ENCODE measurements around the gene S100A4.
A peak's percentile ranks its signal among the peaks of the same experiment; 100 is the strongest.
"Not testable (repeated sequence)": the region's sequence is repeated elsewhere in the genome, so short reads cannot be mapped to it uniquely, and the experiment has no call there.

S100A4 gene

DNA sequence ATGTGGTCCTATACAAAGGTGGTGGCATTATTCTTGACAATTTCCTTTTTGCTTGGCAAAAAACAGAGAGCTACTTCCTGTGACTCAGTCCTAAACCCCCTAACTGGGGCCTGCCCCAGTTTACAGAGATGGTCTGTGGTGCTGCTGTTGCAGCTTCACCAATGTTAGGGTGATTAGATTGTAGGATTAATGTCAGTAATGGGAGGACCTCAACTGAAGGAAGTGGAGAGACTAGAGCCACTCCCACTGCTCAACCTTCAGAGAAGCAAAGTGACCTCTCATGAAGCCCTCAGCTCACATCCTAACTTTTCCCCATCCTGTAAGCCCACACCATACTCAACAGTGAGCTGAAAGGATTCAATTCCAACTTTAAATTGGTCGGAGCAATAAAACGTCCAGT, 13.4 kb downstream of the S100A4 start:
- DNase-seq, result no peak

DNA sequence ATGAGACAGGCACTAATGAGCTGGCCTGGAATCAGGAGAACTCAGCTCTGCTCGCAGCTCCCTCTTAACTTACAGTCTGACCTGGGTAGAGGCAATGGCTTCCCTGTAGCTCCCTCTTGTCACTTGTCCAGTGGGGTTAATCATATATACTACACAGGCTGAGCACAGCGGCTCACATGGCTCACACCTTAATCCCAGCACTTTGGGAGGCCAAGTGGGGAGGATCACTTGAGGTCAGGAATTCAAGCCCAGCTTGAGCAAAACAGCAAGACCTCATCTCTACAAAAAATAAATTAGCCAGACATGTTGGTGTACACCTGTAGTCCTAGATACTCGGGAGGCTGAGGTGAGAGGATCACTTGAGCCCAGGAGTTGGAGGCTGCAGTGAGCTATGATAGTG, 14.0 kb downstream of the S100A4 start:
- no peak for DNase-seq

DNA sequence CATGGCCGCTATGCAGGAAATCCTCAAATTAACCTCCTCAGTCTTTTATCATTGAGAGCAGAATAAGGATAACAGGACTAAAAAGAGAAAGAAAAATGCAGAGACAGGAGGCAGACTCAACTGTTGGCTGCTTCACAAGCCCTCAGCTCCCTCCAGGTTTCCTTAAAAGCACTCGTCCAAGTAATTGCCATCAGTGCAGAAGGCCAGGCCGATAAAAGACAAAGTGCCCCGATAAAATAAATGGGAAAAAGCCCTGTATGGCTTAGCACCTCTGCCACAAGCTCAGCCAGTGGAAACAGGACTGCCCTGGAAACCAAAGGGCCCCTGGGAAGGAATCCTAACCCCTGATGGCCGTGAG, 17.9 kb downstream of the S100A4 start:
- no peak for DNase-seq

DNA sequence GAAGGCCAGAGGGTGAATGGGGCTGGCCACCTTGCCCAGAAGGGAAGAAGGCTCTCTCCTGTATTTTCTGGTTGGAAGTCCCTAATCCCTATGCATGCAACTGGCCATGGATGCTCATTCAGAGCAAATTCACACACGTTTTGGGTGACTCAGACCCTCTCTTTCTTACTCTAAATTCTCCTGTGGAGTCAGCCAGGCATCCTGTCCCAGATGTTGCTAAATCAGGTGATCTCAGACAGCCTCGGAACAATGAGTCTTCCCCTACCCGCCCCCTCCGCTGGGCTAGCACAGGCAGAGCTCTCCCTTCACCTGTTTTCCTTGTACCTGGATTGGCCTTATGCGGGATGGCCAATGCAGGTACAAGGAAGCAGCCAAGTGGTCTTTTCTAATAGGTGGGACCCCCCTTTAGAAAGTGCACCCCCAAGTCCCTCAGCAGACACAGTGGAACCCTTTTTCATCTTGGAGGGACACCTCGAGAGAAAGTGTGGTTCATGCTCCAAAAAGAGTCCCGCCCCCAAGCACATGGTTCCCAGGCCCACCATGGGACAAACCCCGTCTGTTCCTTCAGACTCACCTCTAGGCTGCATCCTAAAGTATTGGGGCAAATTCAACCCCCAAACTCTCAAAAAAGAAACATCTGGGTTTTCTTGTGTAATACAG, 18.5 kb downstream of the S100A4 start:
- no peak for DNase-seq

DNA sequence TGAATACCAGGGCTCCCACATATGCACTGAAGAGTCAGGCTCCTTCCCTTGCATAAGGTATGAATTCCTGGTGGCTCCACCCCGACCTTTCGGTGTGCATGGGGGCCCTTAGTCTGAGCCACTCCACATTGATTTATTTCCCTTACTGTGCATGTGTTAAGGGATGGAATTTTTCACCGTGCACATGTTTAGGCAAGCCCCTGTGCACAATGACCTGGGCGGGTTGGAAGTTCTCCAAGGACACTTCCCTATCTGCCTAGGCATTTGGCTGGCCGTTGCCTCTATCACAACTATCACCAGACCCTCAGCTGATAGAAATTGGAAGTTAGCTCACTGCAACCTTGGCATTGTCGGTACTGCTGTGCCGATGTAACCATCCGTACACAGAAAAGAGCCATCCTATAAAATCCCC, 19.5 kb downstream of the S100A4 start:
- DNase-seq, result no peak

DNA sequence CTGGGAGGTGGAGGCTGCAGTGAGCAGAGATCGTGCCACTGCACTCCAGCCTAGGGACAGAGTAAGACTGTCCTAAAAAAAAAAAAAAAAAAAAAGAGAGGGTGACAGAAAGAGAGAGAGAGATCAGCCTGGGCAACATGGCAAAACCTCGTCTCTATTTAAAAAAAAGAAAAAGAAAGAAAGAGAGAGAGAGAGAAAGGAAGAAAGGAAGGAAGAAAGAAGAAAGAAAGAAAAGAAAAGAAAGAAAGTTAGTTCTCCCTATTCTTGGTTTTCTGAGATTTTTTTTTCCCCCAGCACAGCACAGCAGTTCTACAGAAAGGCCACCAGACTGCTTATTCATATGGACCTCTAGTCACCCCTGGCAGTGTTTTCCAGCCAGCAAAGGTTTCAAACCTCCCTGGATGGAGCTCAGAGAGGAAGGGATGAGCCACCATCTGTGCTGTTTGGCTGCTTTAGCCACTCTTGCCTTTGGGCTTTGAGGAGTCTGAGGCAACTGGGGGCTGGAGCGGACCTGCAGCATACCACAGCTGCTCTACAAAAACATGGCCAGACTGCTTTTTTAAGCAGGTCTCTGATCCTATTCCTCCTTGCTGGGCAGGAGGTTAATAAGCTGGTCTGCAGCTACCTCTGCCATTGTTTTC, 20.4 kb downstream of the S100A4 start:
- no peak for DNase-seq

DNA sequence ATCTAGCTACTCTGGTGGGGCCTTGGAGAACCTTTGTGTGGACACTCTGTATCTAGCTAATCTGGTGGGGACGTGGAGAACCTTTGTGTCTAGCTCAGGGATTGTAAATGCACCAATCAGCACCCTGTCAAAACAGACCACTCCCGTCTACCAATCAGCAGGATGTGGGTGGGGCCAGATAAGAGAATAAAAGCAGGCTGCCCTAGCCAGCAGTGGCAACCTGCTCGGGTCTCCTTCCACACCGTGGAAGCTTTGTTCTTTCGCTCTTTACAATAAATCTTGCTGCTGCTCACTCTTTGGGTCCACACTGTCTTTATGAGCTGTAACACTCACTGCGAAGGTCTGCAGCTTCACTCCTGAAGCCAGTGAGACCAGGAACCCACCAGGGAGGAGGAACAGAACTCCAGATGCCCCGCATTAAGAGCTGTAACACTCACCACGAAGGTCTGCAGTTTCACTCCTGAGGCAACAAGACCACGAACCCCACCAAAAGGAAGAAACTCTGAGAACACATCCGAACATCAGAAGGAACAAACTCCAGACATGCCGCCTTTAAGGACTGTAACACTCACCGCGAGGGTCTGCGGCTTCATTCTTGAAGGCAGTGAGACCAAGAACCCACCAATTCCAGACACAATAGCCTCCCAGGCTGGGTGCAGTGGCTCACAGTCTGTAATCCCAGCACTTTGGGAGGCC, 23.1 kb downstream of the S100A4 start:
- not testable (repeated sequence) for DNase-seq

DNA sequence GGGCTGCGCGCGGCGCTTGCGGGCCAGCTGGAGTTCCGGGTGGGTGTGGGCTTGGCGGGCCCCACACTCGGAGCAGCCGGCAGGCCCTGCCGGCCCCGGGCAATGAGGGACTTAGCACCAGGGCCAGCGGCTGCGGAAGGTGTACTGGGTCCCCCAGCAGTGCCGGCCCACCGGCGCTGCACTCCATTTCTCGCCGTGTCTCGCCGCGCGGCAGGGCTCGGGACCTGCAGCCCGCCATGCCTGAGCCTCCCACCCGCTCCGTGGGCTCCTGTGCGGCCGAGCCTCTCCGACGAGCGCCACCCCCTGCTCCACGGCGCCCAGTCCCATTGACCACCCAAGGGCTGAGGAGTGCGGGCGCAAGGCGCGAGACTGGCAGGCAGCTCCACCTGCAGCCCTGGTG, 23.8 kb downstream of the S100A4 start:
- DNase-seq, result not testable (repeated sequence)

DNA sequence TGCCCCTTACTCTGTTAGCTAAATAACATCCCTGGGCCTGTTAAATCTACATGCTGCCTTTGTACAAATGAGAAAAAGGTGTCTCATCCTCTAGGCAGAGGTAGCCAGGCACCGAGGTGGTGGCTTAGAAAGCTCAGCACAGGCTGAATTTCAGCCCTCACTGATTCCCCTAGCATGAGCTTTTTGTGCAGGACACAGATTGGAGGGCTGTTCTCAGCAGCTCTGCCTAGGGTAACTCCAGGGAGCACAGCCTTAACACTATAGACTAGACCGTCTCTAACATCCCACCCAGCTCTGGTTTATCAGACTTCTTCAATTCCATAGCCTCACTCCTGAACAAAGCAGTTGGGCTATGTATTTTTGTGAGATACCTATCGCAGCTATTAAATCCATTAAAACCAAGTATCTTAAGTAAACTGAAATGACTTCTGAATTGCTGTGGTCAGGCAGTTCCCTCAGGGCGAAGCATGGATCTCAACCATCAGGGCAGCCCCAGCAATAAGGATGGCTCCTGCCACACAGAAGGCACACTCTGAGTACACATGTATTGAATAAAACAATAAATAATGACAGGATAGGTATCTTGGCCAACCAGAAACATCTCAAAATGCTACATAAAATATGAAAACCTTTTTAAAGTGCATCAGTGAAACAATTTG, 24.7 kb downstream of the S100A4 start:
- no peak for DNase-seq

DNA sequence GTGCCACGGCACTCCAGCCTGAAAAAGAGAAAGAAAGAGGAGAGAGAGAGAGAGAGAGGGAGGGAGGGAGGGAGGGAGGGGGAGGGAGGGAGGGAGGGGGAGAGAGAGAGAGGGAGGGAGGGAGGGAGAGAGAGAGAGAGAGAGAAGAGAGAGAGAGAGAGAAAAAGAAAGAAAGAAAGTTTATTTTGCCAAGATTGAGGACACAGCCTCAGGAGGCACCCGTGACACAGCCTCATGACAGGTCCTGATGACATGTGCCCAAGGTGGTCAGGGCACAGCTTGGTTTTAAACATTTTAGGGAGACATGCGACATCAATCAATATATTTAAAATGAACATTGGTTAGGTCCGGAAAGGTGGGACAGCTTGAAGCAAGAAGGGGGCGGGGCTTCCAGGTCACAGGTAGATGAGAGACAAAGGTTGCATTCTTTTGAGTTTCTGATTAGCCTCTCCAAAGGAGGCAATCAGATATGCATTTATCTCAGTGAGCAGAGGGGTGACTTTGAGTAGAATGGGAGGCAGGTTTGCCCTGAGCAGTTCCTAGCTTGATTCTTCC, 25.4 kb downstream of the S100A4 start:
- DNase-seq, result not testable (repeated sequence)

DNA sequence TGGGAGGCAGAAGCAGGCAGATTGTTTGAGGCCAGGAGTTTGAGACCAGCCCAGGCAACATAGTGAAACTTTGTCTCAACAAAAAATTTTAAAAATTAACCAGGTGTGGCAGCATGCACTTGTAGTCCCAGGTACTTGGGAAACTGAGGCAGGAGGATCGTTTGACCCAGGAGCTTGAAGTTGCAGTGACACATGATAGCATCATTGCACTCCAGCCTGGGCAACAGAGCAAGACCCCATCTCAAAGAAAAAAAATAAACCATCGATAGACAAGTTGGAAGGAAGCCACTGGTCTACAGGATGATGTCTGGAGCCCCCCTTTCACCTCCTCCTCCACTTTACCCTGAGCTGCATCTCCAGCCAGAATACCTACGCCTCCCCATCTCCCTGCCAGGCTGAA, 26.4 kb downstream of the S100A4 start:
- no peak for DNase-seq

DNA sequence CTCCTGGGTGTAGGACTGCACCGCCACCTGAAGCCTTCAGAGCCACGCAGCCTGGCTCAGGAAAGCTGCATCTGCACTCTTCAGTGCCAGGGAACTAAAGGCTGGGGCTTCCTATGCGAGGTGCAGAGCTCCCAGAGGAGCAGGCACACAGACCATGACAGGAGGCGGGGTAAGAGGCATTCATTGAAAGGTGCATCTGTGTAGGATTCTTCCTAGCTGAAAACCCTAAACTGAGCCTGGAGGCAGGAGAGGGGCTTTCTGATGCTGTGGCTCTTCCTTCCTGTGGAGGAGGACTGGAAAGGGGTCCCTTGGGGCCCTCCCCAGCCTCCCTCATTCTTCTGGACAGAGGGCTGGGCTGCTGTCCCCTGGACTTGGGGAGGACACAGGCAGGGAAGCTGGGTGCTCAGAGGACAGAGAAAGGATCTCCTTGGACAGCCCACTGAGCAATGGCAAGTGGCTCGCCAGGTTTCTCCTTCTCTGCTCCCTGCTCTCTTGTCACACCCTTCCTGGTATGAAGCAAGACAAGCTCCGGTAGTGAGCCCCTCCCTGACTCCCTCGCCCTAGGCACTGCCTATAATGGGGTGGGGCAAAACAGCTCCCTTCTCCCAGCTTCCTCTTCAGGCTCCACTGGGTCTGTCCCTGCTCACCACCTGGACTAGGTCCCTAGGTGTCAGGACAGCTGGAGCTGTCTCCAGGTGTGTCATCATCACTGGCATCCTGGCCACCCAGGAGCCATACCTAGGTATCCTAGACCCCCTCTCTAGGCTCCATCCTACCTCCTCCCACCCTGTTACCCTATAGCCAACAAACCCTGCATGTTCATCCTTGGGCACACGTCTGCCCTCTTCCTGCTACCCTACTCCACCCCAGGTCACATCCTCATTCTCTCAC, 29.9 kb downstream of the S100A4 start:
- DNase-seq, result no peak

DNA sequence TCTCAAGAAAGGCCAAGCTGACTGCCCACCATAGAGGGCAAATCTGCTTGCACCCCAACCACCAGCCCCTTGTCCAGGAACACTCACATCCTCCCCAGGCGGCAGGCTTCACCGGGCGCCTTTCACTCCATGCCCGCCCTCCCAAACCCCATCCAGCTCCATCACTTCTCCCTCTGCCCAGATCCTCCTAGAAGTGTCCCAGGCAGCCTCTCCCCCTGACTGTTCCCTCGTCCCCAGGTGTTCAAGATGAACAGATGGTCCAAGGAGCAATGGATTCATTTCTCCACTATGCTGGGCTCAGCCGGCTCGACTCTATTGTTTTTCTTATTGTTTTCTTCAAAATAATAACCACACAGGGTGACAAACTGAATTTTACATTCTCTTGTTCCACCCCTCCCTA, 31.9 kb downstream of the S100A4 start:
- DNase-seq, result no peak

DNA sequence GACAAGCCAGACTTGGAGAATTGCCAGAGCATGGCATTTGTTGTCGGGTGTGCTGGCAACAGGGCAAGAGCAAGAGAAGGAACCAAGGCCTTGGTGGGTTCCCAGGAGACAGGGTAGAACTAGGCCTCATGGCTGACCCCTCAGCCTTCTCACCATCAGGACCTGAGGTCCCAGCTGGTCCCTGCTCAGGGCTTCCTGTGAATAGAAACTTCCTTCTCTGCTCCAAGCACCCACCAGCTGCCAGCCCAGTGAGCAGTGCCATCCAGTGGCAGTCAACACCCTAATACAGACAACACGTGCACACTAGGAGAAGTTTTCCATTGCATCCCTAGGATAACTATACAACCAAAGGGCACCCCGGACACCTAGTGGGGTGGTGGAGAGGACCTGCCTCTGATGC, 32.6 kb downstream of the S100A4 start:
- DNase-seq, result no peak

DNA sequence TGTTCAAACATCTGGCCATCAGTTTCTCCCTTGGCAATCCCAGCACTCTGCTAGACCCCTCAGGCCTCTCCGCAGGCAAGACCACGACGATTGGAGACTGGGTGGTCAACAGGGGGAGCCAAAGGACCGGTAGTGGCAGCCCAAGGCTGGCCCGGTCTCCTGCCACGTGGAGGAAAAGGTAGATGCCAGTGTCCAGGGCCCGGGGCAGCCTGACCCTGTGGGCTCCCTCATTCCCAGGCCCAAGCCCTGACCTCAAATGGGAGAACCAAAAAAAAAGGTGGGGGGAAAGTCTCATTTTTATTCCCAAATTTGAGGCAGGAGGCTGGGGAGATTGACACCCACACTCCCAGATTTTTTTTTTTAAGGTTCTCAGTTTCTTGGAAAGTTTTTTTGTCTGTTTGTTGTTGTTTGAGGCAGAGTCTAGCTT, 34.6 kb downstream of the S100A4 start:
- peak; percentile 77 for DNase-seq

DNA sequence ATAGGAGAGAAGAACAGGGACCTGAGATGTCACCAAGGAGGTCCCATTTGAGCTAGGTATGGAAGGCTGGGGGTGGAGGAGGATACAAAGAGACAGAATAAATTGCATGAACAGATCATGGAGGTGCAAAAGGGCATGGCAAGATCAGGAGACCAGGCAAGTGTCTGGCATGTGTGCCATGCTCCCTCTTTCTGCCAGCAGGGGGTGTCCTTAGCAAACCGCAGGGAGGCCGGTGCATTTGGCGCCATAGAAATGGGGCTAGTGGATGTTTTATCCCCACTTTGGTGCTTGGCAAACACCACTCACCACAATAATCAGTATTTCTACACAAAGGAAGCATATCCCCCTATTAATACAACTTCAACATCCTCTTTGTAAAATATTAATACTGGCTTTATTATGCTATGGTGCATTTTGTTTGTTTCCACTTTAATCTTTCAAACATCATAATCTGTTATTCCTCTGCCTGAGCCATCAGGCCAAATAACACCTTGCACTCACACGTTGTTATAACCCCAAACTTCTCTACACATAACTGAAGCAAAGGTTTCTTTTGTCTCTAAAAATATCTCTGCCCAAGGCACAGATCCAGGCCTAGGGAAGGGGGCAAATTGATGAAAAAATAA, 35.8 kb downstream of the S100A4 start:
- DNase-seq, result peak; percentile 33

DNA sequence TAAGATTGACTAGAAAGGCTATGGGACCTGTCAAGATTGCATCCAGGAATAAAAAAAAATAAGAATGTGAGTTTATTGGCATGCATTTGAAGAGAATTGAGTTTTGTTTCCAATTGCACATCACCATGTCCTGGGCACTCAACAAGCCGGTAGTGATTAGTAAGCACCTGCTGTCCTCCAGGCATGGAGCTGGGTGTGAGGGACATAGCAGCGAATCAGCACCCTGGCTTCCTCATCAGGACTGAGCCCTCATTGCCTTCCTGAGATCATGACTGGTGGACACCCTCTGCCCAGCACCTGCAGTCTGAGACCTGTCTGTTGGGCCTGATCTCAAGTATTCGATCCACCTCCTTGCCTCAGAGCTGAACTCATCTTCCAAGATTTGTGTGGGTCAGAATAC, 36.6 kb downstream of the S100A4 start:
- no peak for DNase-seq

DNA sequence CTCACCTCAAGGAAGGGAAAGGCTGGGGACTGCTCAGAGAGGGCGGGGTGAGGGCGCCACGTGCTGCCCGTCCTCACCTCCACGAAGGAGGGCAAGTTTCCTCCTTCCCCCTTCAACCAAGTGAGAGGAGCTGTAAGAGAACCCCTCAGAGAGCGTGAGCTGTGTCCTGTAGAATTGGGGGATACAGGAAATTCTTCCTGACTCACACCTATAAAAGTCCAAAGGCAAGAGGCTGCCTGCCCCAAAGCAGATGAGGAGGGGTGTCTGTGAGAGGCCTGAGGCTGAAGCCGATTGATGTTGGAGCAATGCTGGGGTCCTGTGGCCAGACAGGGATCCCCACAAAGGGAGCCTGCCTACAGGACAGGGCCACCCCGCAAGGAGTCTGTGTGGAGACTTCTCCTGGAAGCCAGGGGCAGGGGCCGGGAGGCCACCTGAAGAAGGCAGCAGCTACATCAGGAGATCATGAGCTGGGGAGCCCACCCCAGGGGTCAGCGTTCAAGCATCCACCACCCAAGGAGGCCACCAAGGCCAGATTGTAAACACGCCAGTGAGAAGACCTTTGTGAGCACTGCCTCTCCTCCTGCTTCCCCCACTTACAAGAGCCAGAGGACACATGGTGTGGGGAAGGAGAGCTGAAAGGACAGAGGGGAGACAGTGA, 37.6 kb downstream of the S100A4 start:
- no peak for DNase-seq

DNA sequence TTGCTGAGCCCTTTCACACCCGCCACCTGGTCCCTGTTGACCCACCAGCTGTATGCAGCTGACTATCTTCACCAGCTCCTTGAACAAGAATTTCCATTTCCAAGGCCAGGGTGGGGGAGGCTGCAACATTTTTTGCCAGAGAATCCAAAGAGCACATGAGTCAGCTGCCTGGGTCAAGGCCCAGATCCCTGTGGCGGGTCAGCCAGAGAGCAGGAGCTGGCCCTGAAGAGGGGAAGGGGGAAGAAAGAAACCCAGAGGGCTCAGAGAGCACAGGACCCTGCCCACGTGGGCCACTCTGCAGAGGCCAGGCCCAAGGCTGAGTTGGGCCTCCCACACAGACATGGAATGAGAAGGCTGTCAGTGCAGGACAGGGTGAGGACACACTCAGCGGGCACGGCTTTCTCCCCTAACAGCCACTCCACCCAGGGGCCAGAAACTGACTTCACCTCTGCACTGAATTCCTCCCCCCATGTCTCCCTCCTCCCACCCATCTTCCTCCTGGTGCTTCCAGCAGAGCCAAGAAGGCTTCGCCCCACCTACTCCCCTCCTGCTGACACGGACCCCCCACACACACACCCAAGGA, 38.7 kb downstream of the S100A4 start:
- DNase-seq, result no peak

DNA sequence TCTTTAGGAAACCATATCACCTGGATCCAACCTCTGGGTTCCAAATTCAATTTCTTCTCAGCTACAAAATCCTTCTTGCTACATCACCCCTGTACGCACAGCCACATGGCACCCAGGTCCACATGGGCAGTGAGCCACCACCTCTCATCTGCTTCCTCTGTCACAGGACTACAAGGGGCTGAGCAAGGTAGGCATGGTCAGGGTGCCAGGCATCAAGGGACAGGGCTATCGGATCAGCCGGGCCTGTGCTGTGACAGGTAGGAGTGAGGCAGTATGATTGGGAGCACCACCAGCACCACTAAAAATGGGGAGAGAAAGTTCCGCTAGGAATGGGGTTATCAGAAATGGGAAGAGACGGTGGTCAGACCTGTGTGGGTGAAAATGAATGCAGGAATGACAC, 39.2 kb downstream of the S100A4 start:
- no peak for DNase-seq

DNA sequence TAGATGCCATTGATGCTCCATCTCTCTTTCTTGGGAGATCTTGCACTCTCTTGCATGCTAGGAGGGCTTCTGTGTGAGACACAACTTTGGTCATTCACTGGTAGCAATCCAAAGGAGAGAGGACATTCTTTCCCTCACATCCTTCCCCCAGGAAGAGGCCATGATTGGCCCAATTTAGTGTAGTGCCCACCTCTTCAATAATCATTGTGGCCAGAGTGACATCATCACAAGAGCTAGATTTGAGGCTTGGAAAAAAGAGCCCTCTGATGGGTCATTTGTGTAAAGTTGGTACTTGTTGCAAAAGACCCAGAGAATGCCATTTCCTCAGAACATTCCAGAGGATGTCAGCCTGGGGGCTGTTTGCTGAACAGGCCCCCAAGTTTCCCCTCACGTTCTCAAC, 40.0 kb downstream of the S100A4 start:
- DNase-seq, result no peak
